HG02938 (cell line): ENCODE results near the gene SGMS1.

Experiments
- ATAC-seq: cut with Tn5 transposase; IDR thresholded peaks from one replicate; pipeline ENCODE4 v1.9.1; 2021; ENCODE audit warnings: mild to moderate bottlenecking, moderate library complexity; ENCODE audit not compliant: unreplicated experiment

The SGMS1 gene

DNA sequence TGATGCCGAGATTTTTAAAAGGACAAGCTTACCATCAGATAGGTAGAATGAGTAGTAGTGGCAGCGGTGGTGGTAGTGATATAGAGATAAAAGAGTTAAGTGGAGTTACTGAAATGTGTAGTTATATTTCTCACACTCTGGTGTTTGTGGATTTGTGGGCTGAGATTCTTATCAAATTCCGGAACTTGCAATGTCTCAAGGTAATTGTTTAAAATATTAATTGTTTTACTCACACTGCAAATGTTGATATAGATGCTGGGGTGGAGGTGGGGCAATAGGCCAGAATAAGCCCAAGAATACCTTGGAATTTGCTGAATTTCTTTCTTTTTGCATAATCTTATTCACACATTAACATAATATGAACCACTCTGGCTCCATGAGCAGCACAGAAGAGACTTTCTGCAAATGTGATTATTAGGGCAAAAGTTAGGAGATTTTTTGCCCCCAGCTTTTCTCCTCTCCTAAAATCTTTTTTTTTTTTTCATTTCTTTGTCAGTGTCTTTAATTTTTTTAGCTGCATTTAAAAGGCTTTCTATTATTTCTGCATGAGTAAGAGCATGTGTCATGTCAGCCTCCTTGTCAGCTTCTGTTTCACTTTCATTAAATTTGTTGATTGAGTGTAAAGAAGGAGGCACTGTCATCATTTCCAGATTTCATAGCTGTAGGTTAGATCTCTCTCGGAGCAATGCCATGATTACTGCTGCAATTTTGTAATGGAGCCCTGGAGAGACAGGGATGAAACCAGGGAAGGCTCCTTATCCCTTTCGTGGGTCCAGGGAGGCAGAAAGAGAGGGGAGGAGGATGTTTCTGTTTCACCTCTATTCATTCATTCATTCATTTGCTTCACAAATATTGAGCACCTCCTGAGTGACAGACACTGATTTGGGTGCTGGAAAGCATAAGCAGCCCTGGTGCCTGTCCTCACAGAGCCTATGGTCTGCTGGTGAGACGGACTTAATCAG lies 13.1 kb upstream of the SGMS1 start:
- ATAC-seq: peak; percentile 96

DNA sequence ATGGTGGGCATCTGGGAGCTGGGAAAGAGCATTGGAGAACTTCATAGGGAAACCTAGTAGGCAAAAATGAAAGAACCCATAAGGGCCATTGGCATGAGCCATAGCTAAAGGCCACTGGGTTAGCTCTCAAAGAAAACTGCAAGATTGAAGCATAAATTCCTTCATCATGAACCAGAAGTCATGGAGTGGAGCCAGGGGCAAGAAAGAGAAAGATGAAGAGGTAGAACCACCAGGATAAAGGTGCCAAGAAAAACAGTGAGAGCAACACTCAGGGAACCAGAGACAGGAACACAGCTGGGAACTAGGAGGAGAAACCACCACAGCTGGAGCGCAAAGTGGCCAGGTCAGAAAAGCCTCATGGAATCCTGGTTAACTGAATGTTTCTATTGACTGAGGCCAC lies 11.5 kb upstream of the SGMS1 start:
- no peak for ATAC-seq

DNA sequence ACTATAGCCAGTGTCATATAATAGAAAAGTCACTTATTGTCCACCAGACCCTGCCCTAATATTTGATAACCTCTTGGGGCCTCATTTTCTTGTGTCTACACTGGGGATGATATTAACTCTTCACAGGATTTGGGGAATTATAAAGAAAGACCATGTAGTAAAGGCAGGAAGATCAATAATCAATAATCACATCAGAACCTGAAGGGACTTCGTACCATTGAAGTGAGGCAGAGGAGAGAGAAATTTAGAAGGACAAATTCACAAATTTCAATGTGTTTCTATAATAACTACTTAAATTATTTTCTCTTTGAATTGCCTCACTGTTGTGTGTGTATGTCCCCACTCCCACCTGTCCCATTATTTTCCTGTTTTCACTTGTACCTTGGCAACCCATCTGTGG lies 10.7 kb upstream of the SGMS1 start:
- ATAC-seq: no peak

DNA sequence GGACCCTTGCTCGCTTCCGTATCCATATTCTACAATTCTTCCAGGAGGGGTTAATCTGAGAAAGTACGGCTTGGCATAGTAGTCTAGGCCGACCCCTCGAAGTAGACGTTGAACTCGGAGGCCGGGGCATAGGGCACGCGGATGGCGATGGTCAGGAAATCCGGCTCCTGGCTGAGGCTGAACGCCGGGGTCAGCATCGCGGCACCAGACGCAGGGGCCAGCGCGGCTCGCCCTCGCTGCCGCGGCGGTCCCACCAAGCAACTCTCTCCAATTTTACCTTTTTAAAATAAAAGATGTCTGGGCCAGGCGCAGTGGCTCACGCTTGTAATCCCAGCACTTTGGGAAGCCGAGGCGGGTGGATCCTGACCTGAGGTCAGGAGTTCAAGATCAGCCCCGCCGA lies 7.3 kb upstream of the SGMS1 start:
- ATAC-seq: no peak

DNA sequence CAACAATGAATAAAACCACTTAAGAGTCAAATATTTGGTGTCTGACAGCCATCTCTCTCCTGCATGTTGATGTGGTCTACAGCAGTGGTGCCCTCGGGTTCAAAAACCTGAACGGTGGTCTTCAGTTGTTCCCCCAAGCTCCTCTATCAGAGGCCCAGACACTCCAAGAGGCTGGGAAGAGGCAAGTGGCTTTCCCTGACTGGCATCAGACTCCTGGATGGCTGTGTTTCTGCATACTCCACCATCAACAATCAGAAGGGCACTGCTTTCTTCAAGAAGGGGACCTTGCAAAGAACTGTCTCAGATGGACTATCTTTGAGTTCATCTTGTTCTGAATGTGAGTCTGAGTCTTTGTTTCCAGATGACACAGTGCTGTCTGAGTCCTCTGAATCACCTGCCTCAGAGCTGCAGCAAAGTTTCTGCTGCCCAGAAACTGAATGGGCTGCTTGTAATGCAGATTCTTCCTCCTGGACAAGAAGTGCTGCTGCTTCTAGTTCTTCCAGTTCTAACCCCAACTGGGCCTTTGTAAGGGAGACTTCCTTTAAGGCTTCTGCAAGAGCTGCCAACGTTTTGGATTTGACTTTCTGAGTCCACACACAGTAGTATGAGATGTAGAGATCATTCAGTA lies 5.9 kb upstream of the SGMS1 start:
- no peak for ATAC-seq

DNA sequence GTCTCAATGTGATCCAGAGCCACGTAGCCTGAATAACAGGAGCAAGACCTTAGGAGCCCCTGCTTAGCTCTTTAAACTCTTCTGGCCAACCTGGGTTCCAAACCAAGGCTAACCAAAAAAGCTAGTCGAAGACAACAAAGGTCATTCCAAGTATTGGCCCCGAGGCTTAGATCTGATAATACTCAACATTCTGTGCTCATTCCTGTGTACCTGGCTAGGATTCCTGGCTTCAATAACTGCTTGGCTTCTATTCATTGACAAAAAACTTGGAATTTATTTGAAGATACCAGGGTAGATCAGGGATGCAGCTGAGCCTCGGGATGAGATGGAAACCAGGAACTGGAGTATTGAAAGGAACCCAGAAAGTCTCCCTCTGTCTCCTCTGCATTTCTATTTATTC lies 4.1 kb upstream of the SGMS1 start:
- no peak for ATAC-seq

DNA sequence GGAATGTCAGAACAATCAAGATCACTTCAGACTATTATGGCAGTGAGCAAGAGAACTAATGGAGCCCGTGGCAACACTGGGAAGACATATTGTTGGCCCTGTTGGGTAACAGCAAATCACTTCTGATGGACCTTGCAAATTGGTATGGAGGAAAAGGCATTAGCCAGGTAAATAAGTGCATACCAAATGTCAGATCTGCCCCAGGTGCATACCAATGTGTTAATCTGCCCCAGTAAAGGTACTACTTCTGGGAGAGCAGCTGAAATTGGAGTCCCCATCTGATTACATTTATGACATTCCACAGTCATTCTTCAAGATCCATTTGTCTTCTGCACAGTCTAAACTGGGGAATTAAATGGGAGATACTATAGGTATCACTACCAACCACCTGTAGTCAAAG lies 3.7 kb upstream of the SGMS1 start:
- no peak for ATAC-seq

DNA sequence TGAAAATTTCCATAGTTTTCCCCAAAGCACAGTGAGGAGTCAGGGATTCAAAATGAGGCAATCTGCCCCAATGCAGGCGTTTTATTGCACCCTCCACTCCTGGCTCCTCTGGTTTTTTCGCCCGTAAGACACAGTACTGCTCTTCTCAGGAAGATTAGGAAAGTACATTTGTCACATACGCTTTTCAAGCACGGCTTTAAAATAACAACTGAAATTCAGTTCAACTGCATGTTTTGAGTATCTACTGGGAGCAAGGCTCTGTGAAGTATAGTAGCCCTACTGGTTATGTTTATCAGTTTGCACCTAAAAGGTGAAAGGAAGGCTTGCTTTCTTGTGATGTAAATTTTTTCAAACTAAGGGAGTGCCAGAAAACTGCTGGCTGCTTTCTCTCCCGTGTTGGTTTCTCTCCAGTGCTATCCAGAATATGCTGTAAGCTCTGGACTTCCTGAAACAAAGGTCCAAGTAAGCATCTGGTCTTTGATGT lies 1.9 kb upstream of the SGMS1 start:
- ATAC-seq: no peak

DNA sequence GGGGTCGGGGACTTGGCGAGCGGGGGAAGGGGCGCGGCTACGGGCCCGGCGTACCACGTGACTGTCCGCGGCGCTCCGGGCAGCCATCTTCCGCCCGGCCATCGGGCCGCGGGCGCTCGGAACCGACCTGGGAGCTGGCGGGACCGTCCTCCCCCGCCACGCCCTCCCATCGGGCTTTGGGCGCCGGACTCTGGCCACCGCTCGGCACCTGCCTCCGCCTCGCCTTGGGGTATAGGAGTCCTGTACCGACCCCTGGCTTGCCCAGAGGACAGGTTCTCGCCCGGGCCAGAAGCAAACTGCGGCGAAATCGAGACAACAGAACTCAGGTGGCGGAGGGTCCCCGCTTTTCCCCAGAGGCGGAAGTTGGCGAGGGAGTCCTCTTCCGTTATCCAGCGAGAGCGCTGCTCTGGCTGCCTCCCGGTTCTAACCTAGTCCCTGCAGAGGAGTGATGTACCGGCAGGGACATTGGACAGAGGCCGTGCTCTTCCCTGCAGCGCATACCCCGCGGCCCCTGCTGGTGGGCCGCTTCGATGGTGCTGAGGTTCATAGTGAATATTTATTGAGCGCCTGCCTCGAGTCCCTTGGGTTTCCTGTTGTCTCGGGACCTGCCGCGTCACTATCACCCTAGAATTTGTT lies 1.2 kb upstream of the SGMS1 start:
- peak; percentile 44 for ATAC-seq

DNA sequence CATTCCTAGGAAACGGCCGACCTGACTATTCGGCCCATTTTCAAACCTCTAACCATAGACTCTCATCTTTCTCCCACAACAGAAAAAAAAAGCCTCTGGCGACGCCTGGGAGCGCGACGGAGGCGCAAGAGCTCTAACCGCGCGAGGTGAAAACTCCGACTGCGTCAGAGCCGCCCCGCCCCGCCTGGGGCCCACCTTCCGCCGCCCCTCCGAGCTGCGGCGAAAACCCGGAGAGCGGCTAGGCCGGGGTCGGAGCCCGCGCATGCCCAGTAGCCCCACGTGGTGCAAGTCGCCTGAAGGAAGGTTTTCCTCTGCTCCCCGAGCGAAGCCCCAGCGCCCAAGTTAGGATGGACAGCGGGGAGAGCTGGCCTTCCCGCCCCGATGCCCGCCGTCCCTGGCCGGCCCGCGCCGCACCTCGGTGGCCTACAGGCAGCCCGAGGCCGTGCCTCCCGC lies 683 bp upstream of the SGMS1 start:
- ATAC-seq: peak; percentile 56

DNA sequence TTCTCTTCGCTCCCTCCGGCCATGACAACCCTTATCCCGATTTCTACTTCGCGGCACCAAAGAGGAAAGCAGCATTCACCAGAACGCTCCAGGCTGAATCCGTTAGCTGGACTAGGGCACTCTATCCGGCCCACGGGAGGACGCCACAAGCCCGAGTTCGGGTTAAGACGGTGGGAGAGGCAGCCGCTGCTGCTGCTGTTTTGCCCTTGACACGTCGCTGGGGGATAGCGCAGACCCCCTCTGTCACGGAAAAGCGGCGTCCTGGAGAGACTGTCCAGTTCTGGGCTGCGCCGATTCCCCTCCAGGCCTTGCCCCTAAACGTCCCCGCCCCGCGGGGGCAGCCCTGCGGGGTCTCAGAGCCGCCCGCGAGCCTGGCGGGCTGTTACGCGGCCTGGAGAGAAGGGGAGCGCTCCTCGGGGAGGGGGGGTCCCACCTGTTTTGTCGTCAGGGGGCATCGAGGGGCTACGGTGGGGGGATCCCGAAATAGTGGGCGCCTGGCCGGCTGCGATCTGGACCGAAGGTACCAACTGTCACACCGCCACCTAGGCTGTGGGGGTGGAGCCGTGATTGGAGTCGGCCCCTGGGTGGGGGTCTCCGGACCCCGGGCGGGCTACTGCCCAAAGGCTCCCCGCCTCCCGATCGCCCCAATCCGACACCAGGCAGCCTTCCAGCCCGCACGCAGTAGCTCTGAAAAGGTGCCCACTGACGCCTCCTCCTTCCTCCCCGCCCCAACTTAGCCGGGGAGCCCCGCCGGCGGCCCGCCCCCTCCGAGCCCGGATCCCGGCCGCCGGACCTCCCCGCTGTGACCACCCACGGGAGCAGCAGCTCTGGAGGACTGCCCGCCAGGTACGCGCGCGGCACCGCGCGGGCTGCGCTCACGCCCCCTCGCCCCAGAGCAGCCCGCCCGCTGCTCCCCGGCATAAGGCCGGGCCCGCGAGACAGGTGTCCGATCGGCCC lies 772 bp downstream of the SGMS1 start:
- peak; percentile 5 for ATAC-seq

DNA sequence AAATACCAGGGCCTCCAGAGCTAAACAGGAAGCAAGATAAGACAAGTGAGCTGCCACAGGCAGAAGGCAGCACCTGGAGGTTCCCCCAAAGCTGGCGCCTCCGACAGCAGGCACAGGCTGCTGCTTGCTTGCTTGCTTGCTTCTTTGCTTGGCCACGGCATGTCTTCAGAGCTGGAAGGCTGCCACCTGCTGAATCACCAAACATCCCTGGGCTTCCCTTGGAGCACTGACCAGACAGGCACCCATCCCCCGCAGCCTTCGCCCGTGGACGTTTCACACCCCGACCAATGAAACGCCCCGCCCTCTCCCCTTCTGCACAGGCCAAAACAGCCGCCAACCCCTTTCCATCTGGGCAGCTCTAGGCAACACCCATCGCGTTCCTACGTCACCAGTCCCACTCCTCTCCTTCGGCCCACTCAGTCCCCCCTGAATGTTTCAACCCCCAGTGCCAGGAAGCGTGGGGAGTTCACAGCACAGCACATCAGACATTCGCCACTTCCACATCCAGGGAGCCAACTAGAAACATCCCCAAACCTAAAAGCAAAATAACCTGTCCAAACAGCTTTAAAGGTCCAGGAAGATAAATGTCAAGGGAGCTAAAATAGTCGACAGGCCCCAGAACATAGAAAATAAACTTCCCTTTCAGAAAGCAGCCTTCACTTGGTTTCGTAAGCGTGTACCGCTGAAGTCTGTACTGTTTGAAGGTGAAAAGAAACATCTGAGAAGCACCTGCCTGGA lies 1.6 kb downstream of the SGMS1 start:
- ATAC-seq: peak; percentile 16

DNA sequence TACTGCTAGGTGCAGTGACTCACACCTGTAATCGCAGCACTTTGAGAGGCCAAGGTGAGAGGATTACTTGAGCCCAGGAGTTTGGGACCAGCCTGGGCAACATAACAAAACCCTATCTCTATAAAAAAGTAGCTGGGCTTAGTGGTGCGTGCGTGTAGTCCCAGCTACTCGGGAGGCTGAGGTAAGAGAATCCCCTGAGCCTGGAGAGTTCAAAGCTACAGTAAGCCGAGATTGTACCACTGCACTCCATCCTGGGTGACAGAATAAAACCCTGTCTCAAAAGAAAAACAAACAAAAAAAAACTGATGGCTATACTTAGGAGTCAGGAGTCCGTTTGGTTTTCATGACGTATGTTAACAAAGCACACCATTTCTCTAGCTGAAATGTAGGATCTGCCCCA lies 2.9 kb downstream of the SGMS1 start:
- no peak for ATAC-seq

DNA sequence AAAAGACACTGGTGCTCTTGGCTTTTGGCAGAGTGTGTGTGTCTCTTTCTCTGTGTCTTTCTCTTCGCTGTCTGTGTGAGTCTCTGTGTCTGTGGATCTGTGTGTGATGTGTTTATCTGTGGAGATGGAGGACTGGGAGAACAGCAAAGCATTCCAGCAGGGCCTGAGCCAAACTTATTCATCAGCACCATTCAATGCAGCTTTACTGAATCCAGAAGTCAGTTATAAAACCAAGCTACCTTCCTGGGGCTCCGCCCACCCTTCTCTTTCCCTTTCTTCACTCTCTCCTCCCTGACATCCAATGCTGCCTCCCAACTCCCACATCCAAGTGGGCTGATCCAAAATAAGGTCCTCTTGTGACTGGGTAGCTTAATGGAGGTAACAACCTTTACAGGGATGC lies 3.9 kb downstream of the SGMS1 start:
- ATAC-seq: no peak

DNA sequence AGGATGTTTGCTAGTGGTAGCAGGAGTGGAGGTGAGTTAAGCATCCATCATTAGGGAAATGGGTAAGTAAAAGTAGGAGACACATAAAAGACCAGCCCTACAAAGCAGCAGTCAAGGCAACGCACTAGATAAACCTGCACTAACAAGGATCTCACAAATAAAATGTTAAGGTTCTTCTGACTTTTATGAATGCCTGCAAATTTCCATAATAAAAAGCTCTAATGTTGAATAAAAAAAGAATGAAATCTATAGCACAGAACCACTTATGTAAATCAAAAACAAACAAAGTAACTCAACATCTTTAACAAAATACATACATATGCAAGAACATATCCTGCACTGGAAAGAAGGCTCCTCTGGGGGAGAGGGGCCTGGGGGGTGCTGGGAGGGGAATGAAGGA lies 4.6 kb downstream of the SGMS1 start:
- no peak for ATAC-seq

DNA sequence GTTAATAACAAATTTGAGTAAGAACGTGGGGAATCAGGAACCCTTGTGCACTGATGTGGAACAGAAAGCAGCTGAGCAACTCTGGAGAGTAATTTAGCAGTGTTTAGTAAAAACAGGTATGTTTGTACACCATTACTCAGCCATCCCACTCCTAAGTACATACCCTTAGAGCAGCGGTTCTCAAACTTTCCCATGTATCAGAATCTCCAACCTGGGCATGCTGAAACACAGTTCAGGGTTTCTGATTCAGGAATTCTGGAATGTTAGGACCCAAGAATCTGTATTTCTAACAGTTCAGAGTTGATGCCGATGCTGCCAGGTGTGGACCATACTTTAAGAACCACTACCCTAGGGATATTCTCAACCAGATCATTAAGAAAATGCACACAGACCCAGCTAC lies 5.1 kb downstream of the SGMS1 start:
- no peak for ATAC-seq

DNA sequence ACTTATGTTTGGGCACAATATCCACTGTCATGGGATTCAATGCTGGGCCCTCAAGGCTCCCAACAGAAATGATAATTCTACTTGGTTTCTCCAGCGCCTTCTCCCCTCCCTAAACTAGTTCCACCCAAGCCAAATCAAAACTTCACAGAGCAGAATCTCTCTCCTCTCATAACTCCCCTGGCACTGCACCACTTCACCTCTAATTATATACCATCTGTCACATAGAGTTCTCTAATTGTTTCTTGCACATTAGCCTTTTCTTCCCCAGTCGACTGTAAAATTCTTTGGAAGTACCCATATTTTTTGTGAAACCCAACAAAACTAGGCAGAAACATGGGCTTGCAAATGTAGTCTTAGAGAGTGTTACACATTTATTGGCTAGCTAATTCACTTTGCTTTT lies 8.1 kb downstream of the SGMS1 start:
- no peak for ATAC-seq

DNA sequence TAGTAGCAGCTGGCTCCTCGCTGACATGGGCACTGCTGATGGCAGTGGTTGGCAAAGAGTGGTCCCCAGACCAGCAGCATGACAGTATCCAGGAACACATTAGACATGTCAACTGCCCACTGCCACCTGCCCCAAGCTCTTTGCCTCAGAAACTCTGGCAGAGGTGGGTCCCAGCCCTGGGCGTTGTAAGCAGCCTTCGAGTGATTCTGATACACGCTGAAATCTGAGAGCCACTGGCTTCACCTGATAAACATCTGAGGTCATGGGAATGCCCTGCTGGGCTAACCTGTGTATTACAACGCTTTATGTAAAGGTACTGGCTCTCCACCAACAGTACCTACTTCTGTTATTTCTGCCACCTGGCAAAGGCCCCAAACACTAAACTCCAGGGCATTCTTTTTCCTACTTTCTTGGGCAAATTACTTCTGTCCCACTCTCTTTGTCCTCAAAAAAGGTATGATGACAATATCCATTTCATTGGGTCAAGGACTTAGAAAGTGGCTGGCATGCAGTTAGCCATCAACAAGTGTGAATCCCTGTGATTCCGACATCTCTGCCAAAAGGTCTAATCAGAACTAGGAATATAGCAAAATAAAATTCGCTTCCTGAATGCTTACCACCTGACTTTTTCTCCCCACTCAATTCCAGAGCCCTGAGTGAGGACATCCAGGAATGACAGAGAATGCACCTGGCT lies 9.2 kb downstream of the SGMS1 start:
- peak; percentile 49 for ATAC-seq

DNA sequence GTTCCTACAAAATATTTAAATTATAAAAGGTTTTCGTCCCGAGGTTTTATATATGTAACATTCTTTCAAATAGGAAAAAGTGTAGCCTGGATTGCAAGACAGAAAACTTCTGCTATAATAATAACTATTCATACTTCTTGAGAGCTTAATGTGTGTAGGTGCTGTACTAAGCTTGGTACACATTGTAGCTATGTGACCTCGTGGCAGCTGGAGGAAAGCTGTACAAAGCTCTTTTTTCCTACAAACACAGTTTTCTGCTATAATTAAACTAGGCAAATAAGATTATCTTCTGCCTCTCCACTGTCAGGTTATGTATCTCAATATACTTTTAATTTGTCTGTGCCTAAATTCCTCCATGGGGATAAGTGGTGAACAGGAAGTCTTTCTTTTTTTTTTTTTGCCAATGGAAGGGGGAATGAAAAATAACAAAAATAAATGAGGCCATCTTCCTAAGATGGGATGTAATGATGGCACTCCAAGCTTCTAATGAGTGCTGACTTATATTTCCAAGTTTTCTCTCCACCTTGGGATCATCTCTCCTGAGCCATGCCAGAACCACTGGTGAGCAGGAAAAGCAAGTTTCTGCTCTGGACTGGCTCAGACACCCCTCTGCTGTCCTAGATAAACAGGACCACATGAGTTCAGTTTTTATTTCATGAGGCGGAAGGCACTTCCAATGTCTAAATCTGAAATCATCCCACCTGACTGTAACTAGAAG lies 9.9 kb downstream of the SGMS1 start:
- ATAC-seq: no peak
